Heart right ventricle (tissue), 16 donors: Measurements from ENCODE around the gene CLEC16A. TPM values are rescaled to one million over a fixed set of nuclear protein-coding genes. Genes with fewer than 3 reads are reported as not detected.
"Not testable (repeated sequence)": the region's sequence is repeated elsewhere in the genome, so short reads cannot be mapped to it uniquely, and the experiment has no call there.

Experiments used
- ATAC-seq, 8 donors: fragments of 200-7000 bp; cut with Tn5 transposase; one replicate each; pipeline ENCODE4 v1.9.1; 2020; ENCODE audit warnings: mild to moderate bottlenecking in 8 of 8, moderate library complexity in 8 of 8, moderate number of reproducible peaks in 1 of 8
- DNase-seq, 2 donors: peaks; one replicate each; pipeline ENCODE4 v3.0.0-alpha.2; 2020
- H3K27ac ChIP-seq, 10 donors: fragments of 200-600 bp; sonication (generic) in 2 of 10; one replicate each; pipeline versions ENCODE4 v1.5.0 to v1.8.0; 2020 to 2022; ENCODE audit warnings: mild to moderate bottlenecking in 3 of 10
- H3K27me3 ChIP-seq, 7 donors: fragments of 200-600 bp; one replicate each; pipeline ENCODE4 v1.8.0; 2021 to 2022; ENCODE audit warnings: mild to moderate bottlenecking in 2 of 7
- H3K36me3 ChIP-seq, 9 donors: fragments of 200-600 bp; sonication (generic) in 1 of 9; one replicate each; pipeline versions ENCODE4 v1.5.0 to v1.8.0; 2020 to 2022; ENCODE audit warnings: mild to moderate bottlenecking in 2 of 9
- H3K4me1 ChIP-seq, 9 donors: fragments of 200-600 bp; sonication (generic) in 1 of 9; one replicate each; pipeline versions ENCODE4 v1.5.0 to v1.8.0; 2020 to 2022; ENCODE audit warnings: mild to moderate bottlenecking in 4 of 9
- H3K4me3 ChIP-seq, 10 donors: fragments of 200-600 bp; sonication (generic) in 2 of 10; one replicate each; pipeline versions ENCODE4 v1.5.0 to v1.8.0; 2020 to 2022; ENCODE audit warnings: mild to moderate bottlenecking in 7 of 10, moderate library complexity in 2 of 10
- H3K9me3 ChIP-seq, 11 donors: fragments of 200-600 bp in 10 of 11; sonication (generic) in 2 of 11; one replicate each; pipeline versions ENCODE4 v1.5.0 to v1.8.0; 2013 to 2022; ENCODE audit warnings: mild to moderate bottlenecking in 2 of 11, control low read depth in 1 of 11, moderate library complexity in 1 of 11
- CTCF ChIP-seq, 9 donors: fragments of 200-600 bp; sonication (generic) in 2 of 9; IDR thresholded peaks; one replicate each; pipeline versions ENCODE4 v1.5.0 to v1.8.0; 2021 to 2022; ENCODE audit warnings: antibody characterized with exemption in 9 of 9, mild to moderate bottlenecking in 5 of 9, moderate library complexity in 1 of 9
- WGBS, 2 donors: extraction: QIAGEN DNeasy Blood & Tissue Kit; methylation state at CpG; one replicate each; pipeline ENCODE4 v1.1.7; 2013; ENCODE audit warnings: inconsistent platforms in 1 of 2; 5-methylcytosine and 5-hydroxymethylcytosine counted together
- intact Hi-C, 10 donors: fragments of 100-400 bp; cut with DNase I; formaldehyde crosslinking; loops; one replicate each; pipeline versions ENCODE4 v1.11.1 to v1.14.2; 2022
- polyA plus RNA-seq, 2 donors: library from polyadenylated mRNA; stranded (reverse); fragments of 200-250 nt; gene quantifications; one replicate each; pipeline ENCODE4 v1.2.3, GENCODE V29; 2013
- total RNA-seq, 10 donors: library from RNA; stranded (reverse); fragmentation: NEBNext Ultra II Directional in 3 of 10; extraction: Animal tissue kit (Norgen Biotek cat#: 25700) in 3 of 10; gene quantifications; one replicate each; pipeline versions ENCODE4 v1.2.1 to v1.2.4, GENCODE V29; 2021 to 2023
- donor health status: Arrhythmogenic right ventricular cardiomyopathy.
- donor health status: ischemic (EF 13 %, LVEDD 7.1; RV severe dilation, severe dysfunction).
- donor health status: healthy with polysubstance abuse.
- donor health status: DM: no; HTN: yes; CAD: no.
- donor health status: DM: no; HTN: no; CAD: no.
- donor health status: ischemic (EF 25% LVEDD 6.9; RV normal size, moderate dysfunction).
- donor health status: ischemic (EF 25% LVEDD 5.7; RV mildly dilated, moderate dysfunction).
- donor health status: healthy.
- donor health status: DM: yes; HTN: yes; CAD: no.
- donor health status: Ischemic cardiomyopathy.
- donor health status: ischemic (EF 35%, LVEDD 5.7; RV mildly dilated, moderate dysfunction).
- donor health status: nonischemic (EF 11% LVEDD 7.7; RV severe dilation, severe dysfunction).
- donor health status: DM: yes; HTN: yes; CAD: no.
- donor health status: PGD.
- donor health status: ischemic (EF 29% LVEDD 5.4; RV normal size, mild dysfunction).
- donor health status: nonischemic (EF 23%, LVEDD 6.1; RV moderate dilation, normal function).

CLEC16A gene
- total and polyA plus RNA-seq, 12 donors: 12.1 to 30.8 (median 23.0) TPM

GRCh38 chr16:10966129-10966528 is 21.8 kb downstream of the CLEC16A start:
- intact Hi-C loops: loop anchor here in 5 of 10 donors (5.0 to 10.0 kb wide), 6 partner anchors 291 to 759 kb away; partner anchors contain the start of gene SOCS1 (in 1 of the 5)
- H3K4me1 ChIP-seq: peaks cover 0 to 35% (median 13%) of the 10 kb centered on the region in 9 donors
- no peaks in the 10 kb centered on the region for H3K27me3 ChIP-seq
- WGBS, 2 donors: 89 to 90% methylated on average over 5 of the region's 5 CpGs
- no peak for TF ChIP-seq CTCF (IDR thresholded peaks at IDR 0.05)
- no peak overlapping the region for H3K27ac ChIP-seq
- H3K36me3 ChIP-seq: peaks cover 0 to 65% (median 9%) of the 10 kb centered on the region in 9 donors
- ATAC-seq (no peak), DNase-seq (no peak)
- no peaks in the 10 kb centered on the region for H3K9me3 ChIP-seq
- H3K4me3 ChIP-seq: no peak overlapping the region

GRCh38 chr16:10966559-10966958 is 22.2 kb downstream of the CLEC16A start:
- ATAC-seq, H3K27ac ChIP-seq, H3K4me3 ChIP-seq, H3K9me3 ChIP-seq, H3K27me3 ChIP-seq, DNase-seq: not testable (repeated sequence)
- Histone ChIP-seq H3K4me1 (peaks cover 2 to 31% (median 11%) of the 10 kb centered on the region in 9 donors), H3K36me3 (peaks cover 0 to 68% (median 9%) of the 10 kb centered on the region in 9 donors)
- intact Hi-C loops: loop anchor here in 5 of 10 donors (5.0 to 10.0 kb wide), 6 partner anchors 291 to 758 kb away; partner anchors contain the start of gene SOCS1 (in 1 of the 5)
- 67 to 72% methylated on average over 4 of the region's 4 CpGs for WGBS, 2 donors

- no peak for TF ChIP-seq CTCF (IDR thresholded peaks at IDR 0.05)
Measured at GRCh38 chr16:10967986-10968385, 23.6 kb downstream of the CLEC16A start.

GRCh38 chr16:10968498-10968897 is 24.1 kb downstream of the CLEC16A start:
- peak overlapping the region in 3 of 10 donors; percentile 22 to 67 (median 45) for H3K27ac ChIP-seq
- no peak for ATAC-seq
- no peak for DNase-seq
- H3K27me3 ChIP-seq: no peaks in the 10 kb centered on the region
- no peaks in the 10 kb centered on the region for H3K9me3 ChIP-seq
- TF ChIP-seq CTCF (IDR thresholded peaks at IDR 0.05): no peak
- H3K36me3 ChIP-seq: peaks cover 0 to 70% (median 0%) of the 10 kb centered on the region in 9 donors
- peaks cover 4 to 39% (median 18%) of the 10 kb centered on the region in 9 donors for H3K4me1 ChIP-seq
- WGBS, 2 donors: 85 to 86% methylated on average over 3 of the region's 3 CpGs
- intact Hi-C loops: loop anchor here in 6 of 10 donors (2.0 to 10.0 kb wide), 7 partner anchors 288 to 756 kb away; partner anchors contain the start of gene SOCS1 (in 2 of the 6)
- no peak overlapping the region for H3K4me3 ChIP-seq

More at GRCh38 chr16:10967986-10968385, 23.6 kb downstream of the CLEC16A start:
- H3K4me3 ChIP-seq: no peak overlapping the region
- ATAC-seq: peak in 6 of 8 donors; percentile 26 to 67 (median 38)
- H3K36me3 ChIP-seq: peaks cover 0 to 70% (median 4%) of the 10 kb centered on the region in 9 donors
- peaks cover 4 to 38% (median 18%) of the 10 kb centered on the region in 9 donors for H3K4me1 ChIP-seq
- DNase-seq: peak in 1 of 2 donors; percentile 47
- no peaks in the 10 kb centered on the region for H3K27me3 ChIP-seq
- intact Hi-C loops: loop anchor here in 6 of 10 donors (2.0 to 10.0 kb wide), 7 partner anchors 289 to 757 kb away; partner anchors contain the start of gene SOCS1 (in 2 of the 6)
- no peaks in the 10 kb centered on the region for H3K9me3 ChIP-seq
- H3K27ac ChIP-seq: peak overlapping the region in 3 of 10 donors; percentile 22 to 67 (median 45)
- WGBS, 2 donors: 39 to 60% methylated on average over 5 of the region's 5 CpGs

GRCh38 chr16:10969615-10970014 is 25.3 kb downstream of the CLEC16A start:
- Histone ChIP-seq H3K4me1 (peaks cover 0 to 31% (median 15%) of the 10 kb centered on the region in 9 donors), H3K9me3 (no peaks in the 10 kb centered on the region), H3K27me3 (no peaks in the 10 kb centered on the region), H3K4me3 (no peak overlapping the region), H3K36me3 (peaks cover 0 to 75% (median 0%) of the 10 kb centered on the region in 9 donors), H3K27ac (no peak overlapping the region)
- ATAC-seq (no peak), DNase-seq (no peak)
- WGBS, 2 donors: 42 to 47% methylated on average over 1 of the region's 1 CpG
- TF ChIP-seq CTCF (IDR thresholded peaks at IDR 0.05): no peak
- intact Hi-C loops: loop anchor here (1.0 to 10.0 kb wide), 11 partner anchors 128 to 755 kb away; partner anchors contain the start of gene SOCS1 (in 6 of the 10)
